Measurements from ENCODE around the gene MOGAT1.

Gene MOGAT1, protein sequence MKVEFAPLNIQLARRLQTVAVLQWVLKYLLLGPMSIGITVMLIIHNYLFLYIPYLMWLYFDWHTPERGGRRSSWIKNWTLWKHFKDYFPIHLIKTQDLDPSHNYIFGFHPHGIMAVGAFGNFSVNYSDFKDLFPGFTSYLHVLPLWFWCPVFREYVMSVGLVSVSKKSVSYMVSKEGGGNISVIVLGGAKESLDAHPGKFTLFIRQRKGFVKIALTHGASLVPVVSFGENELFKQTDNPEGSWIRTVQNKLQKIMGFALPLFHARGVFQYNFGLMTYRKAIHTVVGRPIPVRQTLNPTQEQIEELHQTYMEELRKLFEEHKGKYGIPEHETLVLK

DNA sequence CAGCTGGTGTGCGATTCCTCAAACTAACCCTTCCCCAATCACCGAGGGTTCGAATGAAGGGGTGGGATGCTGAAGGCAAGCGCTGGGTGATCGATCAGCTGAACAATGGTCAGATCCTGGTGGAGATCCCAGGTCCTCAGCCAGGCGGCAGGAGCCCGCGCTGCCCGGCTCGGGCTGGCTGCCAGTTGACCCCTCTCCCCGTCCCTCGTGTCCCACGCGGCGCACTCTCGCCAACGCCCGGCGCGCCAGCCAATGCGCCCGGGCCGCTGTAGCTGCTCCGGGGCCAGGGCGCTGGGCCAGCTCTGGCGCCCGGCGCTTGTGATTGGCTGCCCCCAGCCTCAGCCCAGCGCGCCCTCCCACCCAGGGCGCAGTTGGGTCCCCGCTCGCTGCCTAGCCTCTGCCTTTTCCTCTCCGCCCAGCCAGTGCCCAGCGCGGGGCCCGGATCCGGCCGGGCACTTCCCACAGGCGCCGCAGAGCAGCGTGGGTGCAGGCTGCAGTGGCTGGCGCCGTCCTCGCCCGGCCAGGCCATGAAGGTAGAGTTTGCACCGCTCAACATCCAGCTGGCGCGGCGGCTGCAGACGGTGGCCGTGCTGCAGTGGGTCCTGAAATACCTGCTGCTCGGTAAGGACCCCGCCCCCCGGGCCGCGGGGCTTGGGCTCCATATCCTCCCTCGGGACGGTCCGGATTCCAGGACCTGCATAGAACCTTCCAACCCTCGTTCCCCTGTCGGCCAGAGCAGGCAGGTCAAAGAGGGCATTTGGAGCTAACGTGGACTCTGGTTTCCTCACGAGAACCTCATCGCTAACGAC is at the start of gene MOGAT1:
MOGAT1 (plus strand) TSS at position 400 of the 809 bp plus-strand sequence; CDS start at position 528, 128 bp downstream.
- FAIRE-seq (no peak), DNase-seq (ENCODE audit: extremely low spot score, insufficient read length, low read depth) (no peak)

DNA sequence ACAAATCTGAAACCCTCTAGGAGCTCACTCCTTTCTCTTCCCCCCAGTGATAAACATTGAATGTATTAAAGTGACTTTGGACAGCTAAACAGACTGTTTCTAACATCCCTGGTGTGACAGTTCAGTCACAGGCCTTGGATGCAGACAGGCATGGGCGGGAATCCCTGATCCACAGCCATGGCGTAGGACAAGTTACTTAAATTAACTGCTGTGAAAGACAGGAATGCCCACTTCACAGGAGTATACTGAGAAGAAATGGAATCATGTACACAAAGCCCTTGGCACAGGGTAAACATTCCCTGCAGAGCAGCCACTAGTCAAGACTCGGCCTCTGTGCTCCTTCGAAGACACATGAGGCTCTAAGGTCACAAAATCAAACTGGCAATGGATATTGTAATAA is 49.6 kb upstream of the MOGAT1 start:
- DNase-seq (ENCODE audit: extremely low spot score, insufficient read length, low read depth) (no peak), FAIRE-seq (no peak)

DNA sequence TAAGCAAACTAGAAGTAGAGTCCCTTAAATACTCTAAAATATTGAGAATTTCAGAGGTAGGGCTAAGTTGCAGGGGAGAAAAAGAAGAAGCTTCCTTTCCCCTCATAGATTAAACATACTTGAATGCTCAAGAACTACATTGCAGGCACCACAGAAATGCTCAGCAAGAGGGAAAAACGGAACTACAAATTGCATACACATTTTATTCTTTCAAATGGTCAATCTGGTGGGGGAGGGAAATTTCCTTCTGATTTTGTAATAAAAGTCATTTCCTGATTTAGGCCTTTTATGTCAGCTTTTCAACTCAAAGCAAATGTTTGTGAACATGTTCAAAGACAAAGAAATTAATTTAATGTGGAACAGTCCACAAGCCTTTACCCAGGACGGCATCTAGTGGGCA is 48.5 kb upstream of the MOGAT1 start:
- FAIRE-seq, result no peak
- DNase-seq (ENCODE audit: extremely low spot score, insufficient read length, low read depth), result no peak

DNA sequence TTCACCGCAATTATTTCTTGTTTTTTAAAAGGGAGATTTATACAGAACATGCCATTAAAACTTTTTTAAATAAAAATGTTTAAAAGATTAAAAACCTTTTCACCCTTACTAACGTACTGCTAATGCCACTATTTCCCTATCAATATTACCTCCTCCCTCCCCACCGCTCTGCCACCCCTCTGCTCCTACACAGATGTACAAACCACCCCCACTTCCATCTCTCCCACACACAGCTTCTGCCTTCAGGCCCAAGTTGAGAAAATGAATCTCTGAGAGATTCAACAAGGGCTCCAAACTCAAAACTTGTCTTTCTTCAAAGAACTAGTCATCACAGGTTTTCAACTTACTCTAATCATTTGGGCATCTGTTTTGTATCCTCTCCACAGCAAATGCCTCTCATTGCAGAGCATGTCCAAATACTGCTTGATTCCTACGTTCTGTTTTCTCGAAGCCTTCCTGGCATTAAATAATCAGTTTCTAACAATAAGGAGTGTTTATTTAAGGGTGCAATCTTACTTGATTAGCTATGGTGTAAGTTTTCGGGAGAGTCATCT is 47.6 kb upstream of the MOGAT1 start:
- no peak for FAIRE-seq
- DNase-seq (ENCODE audit: extremely low spot score, insufficient read length, low read depth), result no peak

DNA sequence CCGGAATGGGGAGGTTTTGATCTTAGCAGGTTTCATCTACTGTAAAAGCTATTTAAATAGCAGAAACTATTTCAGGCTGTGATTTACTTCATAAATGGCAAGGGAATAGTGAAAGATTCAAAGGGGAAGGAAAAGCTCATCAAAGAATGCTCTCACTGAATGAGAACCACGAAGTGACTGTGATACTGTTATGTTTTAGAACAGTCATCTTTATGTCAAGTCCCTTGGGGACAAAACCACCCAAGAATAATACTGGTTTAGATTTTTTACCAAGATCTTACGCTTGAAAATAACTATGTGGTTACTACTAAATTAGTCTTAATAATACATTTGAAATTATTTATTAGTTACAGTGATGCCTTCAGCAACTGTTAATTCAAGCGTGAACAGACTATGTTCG is 43.7 kb upstream of the MOGAT1 start:
- DNase-seq (ENCODE audit: extremely low spot score, insufficient read length, low read depth), result no peak
- no peak for FAIRE-seq

DNA sequence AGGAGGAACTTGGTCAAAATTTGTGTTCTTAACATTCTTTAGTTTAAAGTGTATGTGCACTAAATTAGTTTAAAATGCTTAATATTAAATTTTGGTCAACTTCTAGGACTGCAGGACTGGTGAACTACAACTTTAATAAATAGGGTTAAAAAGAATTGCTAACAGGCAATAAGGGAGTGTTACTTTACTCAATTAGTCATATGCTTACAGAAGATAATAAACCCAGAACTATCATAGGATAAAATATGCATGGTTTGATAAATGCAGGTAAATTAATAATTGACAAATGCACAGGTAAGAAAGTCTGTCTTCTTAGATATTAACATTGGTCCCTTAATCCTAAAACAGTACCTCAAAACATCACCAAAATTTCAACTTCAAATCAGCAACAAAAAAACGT is 36.2 kb upstream of the MOGAT1 start:
- FAIRE-seq (no peak), DNase-seq (ENCODE audit: extremely low spot score, insufficient read length, low read depth) (no peak)

DNA sequence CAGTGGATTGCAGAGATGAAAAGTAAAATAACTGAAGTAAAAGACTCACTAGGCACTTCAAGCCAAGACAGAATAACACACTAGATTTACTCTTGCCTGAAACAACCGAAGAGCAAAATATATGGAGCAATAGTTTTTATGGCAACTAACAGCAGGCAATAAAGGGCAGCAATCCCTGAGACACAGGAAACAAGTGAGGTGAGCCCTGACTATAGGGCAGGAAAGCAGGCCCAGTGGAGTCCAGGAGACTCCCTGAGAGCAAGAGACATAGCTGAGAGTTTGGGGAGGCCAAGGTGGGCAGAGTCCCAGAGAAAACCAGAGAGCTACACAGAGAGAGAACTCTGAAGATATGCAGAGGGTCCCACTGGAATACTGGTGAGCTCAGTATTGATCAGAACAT is 34.4 kb upstream of the MOGAT1 start:
- DNase-seq (ENCODE audit: extremely low spot score, insufficient read length, low read depth), result no peak
- FAIRE-seq, result no peak

DNA sequence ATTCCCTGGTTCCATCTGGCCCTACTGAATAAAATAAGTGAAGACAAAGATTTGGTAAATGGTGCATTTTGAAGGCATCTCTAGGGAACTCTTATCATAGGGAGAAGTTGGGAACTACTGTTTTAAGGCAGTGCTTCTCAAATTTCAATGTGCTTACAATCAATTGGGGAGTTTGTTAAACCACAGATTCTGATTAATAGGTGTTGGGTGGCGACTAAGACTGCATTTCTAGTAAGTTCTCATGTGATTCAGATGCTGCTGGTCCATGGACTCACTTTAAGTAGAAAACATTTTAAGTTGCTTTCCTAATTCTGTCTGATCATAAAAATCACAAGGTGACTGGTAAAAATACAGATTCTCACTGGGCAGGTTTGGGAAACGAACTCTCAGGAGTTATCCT is 30.1 kb upstream of the MOGAT1 start:
- FAIRE-seq, result no peak
- no peak for DNase-seq (ENCODE audit: extremely low spot score, insufficient read length, low read depth)

DNA sequence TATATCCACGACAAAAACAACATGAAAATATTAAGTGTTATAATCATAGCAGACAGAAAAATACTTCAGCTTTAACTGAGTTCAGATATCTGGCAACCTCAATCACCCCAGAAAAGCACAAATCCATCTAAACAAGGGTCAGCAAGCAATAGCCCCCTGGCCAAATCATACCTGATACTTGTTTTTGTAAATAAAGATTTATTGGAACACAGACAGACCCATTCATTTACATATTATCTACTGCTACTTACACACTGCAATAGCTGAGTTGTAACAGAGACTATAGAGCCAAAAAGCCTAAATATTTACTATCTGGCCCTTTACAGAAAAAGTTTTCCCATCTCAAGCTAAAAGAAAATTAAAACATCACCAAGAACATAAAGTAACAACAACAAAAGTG is 28.3 kb upstream of the MOGAT1 start:
- FAIRE-seq (no peak), DNase-seq (ENCODE audit: extremely low spot score, insufficient read length, low read depth) (no peak)

DNA sequence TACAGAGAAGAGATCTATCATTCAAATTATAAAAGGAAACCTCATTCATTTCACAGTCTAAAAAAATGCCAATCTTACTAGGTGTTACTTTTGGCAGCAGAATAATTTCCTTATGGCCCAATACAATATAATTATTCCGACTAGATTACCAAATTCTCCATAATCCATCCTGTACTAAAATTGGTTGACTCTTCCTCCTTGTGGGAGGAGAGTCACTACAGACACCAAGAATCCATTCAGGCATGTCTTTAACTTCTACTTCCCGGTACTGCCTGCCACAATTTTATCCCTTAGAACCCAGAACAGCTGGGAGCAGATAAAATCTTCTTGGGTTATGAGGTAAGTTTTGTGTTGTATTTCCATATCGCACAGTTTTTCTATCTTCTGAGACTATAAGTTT is 25.4 kb upstream of the MOGAT1 start:
- no peak for DNase-seq (ENCODE audit: extremely low spot score, insufficient read length, low read depth)
- no peak for FAIRE-seq

DNA sequence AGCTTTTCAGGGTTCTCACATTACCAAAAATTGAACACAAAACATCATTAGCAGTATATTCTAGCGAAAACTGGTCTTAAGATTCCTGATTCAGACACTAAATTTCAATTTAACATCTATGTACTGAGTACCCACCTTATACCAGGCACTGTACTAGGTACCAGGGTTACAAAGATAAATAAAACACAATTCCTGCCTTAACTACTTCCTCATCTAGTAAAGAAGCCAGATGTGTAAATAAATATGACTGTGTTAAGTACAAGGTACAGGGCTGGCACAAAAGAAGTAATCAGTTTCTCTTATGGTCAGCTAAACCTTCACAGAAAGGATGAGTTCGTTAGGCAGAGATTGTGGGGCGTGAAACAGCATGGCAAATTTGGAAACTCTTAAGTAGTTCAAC is 21.7 kb upstream of the MOGAT1 start:
- DNase-seq (ENCODE audit: extremely low spot score, insufficient read length, low read depth) (no peak), FAIRE-seq (no peak)

DNA sequence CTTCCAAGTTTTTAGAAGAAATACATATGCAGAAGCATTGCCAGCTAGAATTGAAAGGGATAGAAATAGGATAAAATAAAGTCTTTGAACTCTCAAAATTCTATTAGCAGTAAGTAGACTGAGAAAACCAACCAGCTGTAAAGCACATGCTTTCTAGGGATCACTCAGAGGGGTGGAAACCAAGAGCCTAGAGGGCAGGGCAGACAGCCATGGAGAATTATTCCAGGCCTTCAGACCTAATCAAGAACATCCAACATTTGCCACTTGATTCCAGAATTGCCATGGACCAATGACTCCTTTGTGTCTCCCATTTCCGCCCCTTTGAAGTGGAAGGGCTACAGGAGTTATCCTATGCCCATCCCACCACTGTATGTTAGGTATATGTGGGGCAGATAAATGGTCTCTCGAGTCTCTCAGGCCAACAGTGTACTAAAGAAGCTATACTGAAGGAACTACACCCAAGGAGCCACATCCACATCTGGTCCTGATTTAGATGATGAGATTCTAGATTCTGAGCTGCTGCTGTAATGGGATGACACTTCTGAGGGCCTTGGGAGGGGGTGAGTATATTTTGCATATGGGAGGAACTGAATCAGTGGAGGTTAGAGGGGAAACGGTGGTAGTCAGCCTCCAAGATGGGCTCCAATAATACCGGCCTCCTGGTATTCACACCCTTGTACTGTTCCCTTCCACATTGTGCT is 19.6 kb upstream of the MOGAT1 start:
- FAIRE-seq (no peak), DNase-seq (ENCODE audit: extremely low spot score, insufficient read length, low read depth) (no peak)

DNA sequence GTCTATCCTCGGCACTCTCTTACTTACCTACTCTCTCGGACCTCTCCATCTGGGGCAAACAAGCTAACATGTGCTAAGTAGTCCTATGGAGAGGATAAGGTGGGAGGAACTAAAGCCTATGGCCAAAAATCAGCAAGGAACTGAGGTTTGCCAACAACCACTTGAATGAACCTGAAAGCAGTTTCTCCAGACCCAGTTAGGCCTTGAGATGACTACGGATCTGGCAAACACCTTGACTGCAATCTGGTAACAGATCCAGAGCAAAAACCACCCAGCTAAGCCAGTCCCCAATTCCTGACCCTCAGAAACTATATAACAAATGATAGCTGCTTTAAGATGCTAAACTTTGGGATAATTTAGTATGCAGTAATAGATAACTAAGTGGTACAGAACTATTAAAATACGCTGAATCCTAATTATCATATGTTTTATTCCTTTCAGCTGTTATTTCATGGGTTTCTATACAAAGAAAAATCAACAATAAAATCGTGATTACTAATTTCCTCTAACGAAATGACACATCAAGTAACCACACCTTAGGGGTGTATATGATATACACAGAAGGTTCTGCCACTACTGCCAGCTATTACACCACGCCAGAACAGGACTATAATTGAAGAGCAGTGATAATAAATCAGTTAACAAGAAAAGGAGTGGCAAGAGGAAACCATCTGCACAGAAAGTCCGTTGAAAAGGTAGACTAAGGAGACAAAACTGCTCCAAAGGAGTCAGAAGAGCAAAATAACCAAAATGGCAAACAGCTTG is 18.8 kb upstream of the MOGAT1 start:
- DNase-seq (ENCODE audit: extremely low spot score, insufficient read length, low read depth), result no peak

DNA sequence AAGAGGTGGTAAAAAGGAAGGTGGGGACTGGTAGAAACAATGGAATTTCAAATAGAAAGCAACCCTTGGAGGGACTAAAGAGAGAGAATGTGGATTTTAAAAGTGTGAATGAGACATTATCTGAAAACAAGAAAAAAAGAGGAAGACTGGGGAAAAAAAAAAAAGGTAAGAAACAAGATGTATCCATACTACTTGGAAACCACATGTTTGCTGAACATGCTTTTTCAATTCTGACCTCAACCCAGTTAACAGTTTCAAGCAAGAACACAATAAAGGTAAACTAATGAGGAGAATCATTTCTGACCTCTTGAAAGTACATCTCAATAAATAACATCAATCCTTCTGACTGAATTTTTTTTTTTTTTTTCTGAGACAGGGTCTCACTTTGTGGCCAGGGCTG is 18.2 kb upstream of the MOGAT1 start:
- FAIRE-seq, result no peak
- DNase-seq (ENCODE audit: extremely low spot score, insufficient read length, low read depth), result no peak

More for the DNA sequence above, 18.8 kb upstream of the MOGAT1 start:
- FAIRE-seq, result no peak

DNA sequence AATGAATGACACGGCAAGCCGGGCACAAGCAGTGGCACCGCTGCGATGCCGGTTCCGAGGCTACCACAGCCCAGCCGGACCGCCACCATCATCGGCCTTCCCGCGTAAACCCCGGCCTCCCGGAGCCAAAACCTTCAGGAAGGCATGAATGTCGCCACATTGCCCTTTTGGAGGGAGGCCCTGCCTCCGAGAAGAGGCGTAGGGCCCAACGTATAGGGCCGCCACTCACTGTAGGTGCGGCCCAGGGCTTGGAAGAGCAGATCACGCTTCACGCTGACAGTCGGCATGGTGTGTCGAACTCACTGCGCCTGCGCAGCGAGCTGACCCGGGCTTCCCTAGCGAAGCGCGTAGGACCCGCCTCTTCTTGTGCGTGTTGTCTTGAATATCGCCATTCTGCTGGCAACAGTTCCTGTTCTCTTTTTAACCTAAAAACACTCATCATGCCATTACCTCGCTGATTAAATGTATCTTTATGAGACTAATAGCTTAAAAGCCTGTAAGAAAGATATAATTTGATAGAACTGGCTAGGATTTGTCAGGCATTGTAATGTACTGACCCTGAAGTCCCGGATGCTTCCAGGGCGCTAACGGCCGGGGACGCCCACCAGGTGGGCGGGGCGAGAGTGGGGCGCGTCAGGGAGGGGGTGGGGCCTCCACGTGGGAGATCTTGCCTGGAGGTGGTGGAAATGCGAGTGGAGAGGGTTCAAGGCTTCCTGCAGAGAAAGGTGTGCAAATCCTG is 15.5 kb upstream of the MOGAT1 start, which contains the start of gene FARSB:
FARSB (minus strand) TSS at position 306 of the 739 bp plus-strand sequence; CDS start at position 287, 19 bp downstream.
- FAIRE-seq (peak; percentile 93), DNase-seq (ENCODE audit: extremely low spot score, insufficient read length, low read depth) (peak; percentile 88)

DNA sequence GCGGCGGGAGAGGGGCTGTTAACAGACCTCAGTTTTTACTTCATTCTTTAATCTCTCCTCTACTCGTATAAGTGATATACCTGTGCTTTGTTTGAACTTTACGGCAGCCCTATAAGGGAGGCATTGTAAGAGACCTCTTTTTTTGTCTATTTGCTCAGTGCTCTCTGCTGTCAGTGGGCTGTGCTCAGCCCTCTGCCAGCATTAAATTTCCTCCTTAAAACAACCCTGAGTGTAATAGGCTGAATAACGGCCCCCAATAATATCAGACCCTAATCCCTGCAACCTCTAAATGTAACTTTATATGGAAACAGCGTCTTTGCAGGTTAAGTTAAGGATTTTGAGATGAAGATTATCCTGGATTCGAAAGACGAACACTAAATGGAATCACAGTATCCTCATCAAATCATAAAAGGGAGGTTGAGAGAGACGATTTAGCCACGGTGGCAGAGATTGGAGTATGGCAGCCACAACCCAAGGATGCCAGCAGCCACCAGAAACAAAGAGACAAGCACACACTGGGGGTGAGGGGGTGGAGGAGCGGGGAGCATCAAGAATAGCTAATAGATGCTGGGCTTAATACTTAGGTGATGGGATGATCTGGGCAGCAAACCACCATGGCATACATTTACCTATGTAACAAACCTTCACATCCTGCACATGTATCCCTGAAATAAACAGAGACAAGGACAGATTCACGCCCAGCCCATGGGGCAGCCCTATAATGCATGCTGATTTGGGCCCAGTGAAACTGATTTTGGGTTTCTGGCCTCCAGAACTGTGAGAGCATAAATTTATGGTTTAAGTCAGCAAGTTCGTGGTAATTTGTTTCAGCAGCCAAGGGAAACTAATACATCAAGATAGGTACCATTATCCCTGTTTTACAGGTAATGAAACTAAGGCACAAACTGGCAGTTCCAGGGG is 14.7 kb upstream of the MOGAT1 start:
- no peak for DNase-seq (ENCODE audit: extremely low spot score, insufficient read length, low read depth)
- no peak for FAIRE-seq

DNA sequence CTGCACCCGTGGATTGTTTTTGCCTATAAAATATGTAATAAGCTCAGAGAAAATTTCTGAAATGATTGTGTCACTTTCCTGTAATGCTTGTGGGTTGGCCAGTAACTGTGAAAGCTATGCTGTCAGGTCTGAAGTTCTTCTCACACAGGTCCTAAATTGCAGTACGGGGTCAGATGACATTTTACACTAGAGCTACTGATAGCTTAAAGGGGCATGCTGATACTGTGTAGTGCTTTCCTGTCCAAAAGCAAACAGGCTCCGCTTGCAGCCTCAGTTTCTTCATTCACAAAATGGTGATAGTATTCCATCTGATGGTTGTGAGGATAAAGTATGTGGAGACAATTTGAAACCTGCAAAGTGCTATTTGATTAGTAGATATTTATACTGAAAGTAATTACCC is 8.0 kb upstream of the MOGAT1 start:
- no peak for FAIRE-seq

DNA sequence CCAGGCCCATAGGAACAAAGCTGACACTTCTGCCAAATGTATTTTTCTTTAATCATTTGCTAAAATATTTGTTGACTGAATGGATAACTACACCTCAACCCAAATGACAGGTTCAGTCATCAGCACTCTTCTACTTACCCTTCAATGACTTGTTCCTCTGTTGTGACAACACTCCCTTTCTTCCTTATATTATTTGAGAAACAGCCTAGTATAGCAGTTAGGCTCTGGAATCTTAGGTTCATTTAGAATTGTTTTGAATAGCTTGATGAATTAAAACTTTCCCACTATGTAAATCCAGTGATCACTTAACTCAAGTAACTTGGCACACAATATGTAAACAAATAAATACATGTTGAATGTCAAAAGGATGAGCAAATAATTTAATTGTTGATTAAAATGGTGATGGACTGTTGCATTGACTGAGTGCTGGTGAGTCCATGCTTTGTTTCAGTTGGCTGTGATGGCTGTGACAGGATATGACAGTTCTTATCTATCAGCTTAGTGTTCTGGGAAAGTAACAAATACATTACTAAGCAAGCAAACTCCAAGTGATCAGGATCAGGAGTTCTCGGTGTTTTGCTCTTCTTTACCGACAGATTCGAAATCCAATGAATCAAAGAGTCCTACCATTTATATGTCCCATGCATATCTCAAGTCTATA is 2.8 kb upstream of the MOGAT1 start:
- FAIRE-seq (no peak), DNase-seq (ENCODE audit: extremely low spot score, insufficient read length, low read depth) (no peak)

More for the DNA sequence above, 8.0 kb upstream of the MOGAT1 start:
- no peak for DNase-seq (ENCODE audit: extremely low spot score, insufficient read length, low read depth)
